ENCODE measurements around the gene PTCD1. TPM values are rescaled to one million over a fixed set of nuclear protein-coding genes. Genes with fewer than 3 reads are reported as not detected.
A peak's percentile ranks its signal among the peaks of the same experiment; 100 is the strongest.
"Not testable (repeated sequence)": the region's sequence is repeated elsewhere in the genome, so short reads cannot be mapped to it uniquely, and the experiment has no call there.

Gene PTCD1
- polyA plus RNA-seq, 1 donor from 2014 or later = 5.5 TPM

DNA sequence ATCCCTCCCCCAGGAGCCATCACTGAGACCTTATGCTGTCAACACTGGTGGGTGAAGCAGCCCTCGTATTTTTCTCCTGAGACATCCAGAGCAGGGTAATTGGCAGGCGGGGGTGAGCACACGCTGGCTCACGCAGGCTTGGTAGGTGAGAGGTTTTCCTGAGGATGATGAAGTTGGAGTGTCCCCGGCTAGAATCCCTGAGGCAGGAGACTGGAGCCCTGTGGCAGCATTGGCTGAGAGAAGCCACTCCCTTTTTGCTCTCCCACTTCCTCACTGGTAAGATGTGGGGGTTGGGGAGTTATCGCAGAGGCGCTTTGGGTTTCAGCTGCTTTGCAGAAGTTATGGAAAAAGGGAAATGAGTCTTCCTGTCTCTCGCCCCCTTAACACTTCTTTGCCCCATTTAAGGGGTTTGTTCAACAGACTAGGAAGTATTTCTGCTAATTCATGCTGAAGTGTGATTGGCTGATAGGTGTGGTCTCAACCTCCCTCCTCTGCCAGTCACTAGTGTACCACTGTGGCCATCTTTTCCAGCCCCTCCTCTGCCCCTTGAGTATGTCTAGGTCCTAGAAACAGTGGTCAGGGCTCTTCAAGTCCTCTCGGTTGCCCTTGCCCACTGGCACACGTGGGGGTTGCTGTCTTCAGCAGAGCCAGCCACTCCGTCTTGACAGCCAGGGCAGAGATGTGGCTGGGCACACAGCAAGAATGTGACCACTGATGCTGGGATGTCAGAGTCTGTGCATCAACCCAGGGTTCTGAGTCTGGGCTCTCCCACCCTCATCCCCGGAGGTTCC lies 58.4 kb downstream of the PTCD1 start:
- Mint-ChIP-seq H3K36me3 (peaks cover 9% of the 10 kb centered on the region), H3K4me1 (peaks cover 23 to 40% (median 27%) of the 10 kb centered on the region in 3 donors), H3K27me3 (no peaks in the 10 kb centered on the region), H3K9me3 (peaks cover 0 to 2% (median 0%) of the 10 kb centered on the region in 3 donors), H3K4me3 (peak overlapping the region; percentile 73 to 88 (median 80)), H3K27ac (peak overlapping the region; percentile 92 to 99 (median 96))

- not testable (repeated sequence) for H3K9me3 Mint-ChIP-seq, H3K36me3 Mint-ChIP-seq, H3K27me3 Mint-ChIP-seq
- Mint-ChIP-seq H3K4me1 (peaks cover 23 to 40% (median 25%) of the 10 kb centered on the region in 3 donors), H3K4me3 (peak overlapping the region; percentile 73 to 88 (median 80)), H3K27ac (peak overlapping the region; percentile 92 to 99 (median 96))
These were observed 58.9 kb downstream of the PTCD1 start for GRCh38 chr7:99379693-99380031.

DNA sequence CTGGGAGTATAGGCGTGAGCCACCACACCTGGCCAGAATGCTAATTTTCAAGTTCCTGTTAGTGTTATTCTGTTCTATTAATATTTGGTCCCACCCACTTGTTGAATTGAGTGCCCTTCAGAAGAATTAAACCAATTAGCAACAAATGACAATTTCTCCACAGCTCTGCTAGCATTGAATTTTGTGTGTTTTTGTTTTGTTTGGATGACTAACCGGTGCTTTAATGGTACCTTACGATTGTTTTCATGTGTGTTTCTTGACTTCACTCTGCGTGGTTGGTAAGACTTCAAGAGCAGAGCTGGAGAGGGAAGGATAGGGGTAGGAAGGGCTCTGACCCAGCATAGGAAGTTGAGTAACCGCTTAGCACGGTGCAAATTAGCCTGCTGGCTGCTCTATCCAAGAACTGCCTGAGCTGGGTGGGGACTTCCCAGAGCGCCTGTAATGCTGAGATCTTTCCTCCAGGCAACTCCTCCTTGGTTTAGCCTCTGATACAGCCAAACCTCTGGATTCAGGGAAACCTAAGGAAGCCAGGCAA lies 59.5 kb downstream of the PTCD1 start:
- Mint-ChIP-seq H3K27me3 (no peaks in the 10 kb centered on the region), H3K27ac (peak overlapping the region; percentile 92 to 99 (median 96)), H3K4me3 (peak overlapping the region; percentile 73 to 88 (median 80)), H3K36me3 (peaks cover 9% of the 10 kb centered on the region), H3K9me3 (peaks cover 0 to 2% (median 0%) of the 10 kb centered on the region in 3 donors), H3K4me1 (peaks cover 18 to 38% (median 25%) of the 10 kb centered on the region in 3 donors)

GRCh38 chr7:99375070-99375807 lies 63.4 kb downstream of the PTCD1 start:
- Mint-ChIP-seq H3K9me3 (peaks cover 0 to 2% (median 0%) of the 10 kb centered on the region in 3 donors), H3K27ac (peak overlapping the region; percentile 73 to 95 (median 92)), H3K36me3 (peaks cover 9% of the 10 kb centered on the region), H3K27me3 (no peaks in the 10 kb centered on the region), H3K4me3 (peak overlapping the region; percentile 83 to 91 (median 88)), H3K4me1 (peaks cover 11 to 22% (median 16%) of the 10 kb centered on the region in 3 donors)

- Mint-ChIP-seq H3K27me3 (no peaks in the 10 kb centered on the region), H3K9me3 (peaks cover 0 to 2% (median 0%) of the 10 kb centered on the region in 3 donors), H3K36me3 (peaks cover 7% of the 10 kb centered on the region), H3K4me1 (peaks cover 6 to 14% (median 11%) of the 10 kb centered on the region in 3 donors), H3K27ac (peak within 1 kb of the TSS; percentile 73 to 95 (median 92)), H3K4me3 (peak within 1 kb of the TSS; percentile 83 to 91 (median 88))
These were observed 64.2 kb downstream of the PTCD1 start, which contains the start of gene ARPC1B for GRCh38 chr7:99374111-99375064. Gene ARPC1B (plus strand): TSS chr7:99374730. CDS start chr7:99385715, 10,985 bp downstream.

DNA sequence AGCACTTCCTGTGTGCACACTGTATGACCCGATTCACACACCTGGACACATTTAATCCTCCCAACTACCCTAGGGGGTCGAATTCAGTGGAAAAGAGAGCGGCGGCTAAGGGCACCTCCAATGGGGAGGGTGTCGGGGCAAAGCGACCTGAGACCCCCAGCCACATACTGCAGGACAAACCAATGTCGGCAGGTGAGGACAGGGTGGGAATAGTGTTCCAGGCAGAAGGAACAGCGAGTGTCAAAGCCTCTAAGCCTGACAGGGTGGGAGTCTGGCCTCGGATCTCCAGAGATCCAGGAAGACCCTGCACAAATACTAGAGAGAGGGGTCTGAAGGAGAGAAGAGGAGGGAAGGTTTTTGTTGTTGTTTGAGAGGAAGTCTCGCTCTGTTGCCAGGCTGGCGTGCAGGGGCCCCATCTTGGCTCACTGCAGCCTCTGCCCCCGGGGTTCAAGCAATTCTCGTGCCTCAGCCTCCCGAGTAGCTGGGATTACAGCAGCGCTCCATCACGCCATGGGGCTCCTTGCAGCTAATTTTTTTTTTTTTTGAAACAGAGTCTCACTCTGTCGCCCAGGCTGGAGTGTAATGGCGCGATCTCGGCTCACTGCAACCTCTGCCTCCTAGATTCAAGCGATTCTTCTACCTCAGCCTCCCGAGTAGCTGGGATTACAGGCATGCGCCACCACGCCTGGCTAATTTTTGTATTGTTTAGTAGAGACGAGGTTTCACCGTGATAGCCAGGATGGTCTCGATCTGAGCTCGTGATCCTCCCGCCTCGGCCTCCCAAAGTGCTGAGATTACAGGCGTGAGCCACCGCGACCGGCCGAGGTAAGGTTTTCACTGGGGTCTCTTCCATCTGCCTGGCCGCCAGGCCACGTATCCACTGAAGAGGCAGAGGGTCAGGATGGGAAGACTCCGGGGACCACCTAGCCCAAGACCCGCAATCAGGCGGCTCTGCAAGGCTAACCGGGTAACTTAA lies 65.2 kb downstream of the PTCD1 start:
- Mint-ChIP-seq H3K27me3 (no peaks in the 10 kb centered on the region), H3K4me1 (peaks cover 0 to 9% (median 7%) of the 10 kb centered on the region in 3 donors), H3K4me3 (peak overlapping the region; percentile 68 to 86 (median 84)), H3K36me3 (peaks cover 6% of the 10 kb centered on the region), H3K9me3 (no peaks in the 10 kb centered on the region), H3K27ac (peak overlapping the region; percentile 23 to 90 (median 67))

DNA sequence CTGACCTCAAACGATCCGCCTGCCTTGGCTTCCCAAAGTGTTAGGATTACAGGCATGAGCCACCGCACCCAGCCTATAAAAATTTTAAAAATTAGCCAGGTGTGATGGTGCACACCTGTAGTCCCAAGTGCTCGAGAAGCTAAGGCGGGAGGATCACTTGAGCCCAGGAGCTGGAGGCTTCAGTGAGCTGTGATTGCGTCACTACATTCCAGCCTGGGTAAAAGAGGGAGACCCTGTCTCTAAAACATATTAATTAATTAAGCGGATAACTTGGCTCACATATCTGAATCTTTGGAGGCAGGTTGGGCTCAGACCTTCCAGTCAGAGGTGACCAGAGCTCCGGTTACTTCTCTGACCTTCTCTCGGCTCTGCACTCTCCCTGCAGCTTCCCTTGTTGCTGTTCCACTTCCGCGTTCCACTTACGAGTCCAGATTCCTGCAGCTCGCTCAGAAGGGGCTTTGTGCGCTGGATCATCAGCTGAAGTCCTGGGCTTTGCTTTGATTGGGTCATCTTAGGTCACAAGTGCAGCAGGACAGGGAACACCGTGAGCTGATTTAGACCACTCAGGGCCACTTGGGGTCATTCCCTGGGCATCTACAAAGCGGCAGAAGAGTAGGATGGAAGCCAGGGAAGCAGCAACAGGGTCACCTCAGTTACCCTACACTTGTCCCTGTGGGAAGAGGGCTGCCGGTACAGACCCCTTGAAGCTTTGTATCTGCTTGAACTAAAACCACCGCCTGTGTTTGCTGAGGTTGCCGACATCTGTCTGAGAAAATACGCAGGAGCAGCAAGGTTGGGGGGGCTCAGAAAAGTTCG lies 66.1 kb downstream of the PTCD1 start:
- Mint-ChIP-seq H3K9me3 (no peaks in the 10 kb centered on the region), H3K36me3 (peaks cover 3% of the 10 kb centered on the region), H3K4me3 (peak overlapping the region in 3 of 4 donors; percentile 80 to 86 (median 83)), H3K27me3 (no peaks in the 10 kb centered on the region), H3K27ac (peak overlapping the region in 1 of 3 donors; percentile 67), H3K4me1 (peaks cover 0 to 4% (median 1%) of the 10 kb centered on the region in 3 donors)

DNA sequence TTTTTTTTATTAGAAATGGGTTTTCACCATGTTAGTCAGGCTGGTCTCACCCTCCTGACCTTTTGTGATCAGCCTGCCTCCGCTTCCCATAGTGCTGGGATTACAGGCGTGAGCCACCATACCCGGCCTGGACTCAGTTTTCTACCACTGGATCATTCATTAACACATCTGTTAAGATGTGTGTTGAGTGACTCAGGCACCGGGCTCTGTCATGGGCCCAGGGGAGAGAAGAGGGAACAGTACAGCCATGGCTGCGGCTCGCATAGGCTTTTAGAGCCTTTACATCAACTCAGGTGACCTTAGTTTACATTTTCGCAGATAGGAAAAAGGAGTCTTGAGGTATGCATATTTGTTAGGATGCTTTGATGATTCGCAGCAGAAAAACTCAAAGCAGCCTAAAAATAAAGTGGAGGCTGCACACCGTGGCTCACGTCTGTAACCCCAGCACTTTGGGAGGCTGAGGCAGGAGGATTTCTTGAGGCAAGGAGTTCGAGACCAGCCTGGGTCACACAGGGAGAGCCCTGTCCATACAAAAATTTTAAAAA lies 67.2 kb downstream of the PTCD1 start:
- Mint-ChIP-seq H3K4me1 (peaks cover 0 to 3% (median 0%) of the 10 kb centered on the region in 3 donors), H3K4me3 (peak overlapping the region in 1 of 4 donors; percentile 80), H3K36me3 (peaks cover 2% of the 10 kb centered on the region), H3K27ac (peak overlapping the region in 1 of 3 donors; percentile 14), H3K9me3 (no peaks in the 10 kb centered on the region), H3K27me3 (no peaks in the 10 kb centered on the region)

GRCh38 chr7:99369767-99370391 lies 68.7 kb downstream of the PTCD1 start:
- Mint-ChIP-seq H3K4me3 (peak overlapping the region in 1 of 4 donors; percentile 29), H3K27me3 (no peaks in the 10 kb centered on the region), H3K27ac (no peak overlapping the region), H3K4me1 (no peaks in the 10 kb centered on the region), H3K36me3 (peaks cover 2% of the 10 kb centered on the region), H3K9me3 (no peaks in the 10 kb centered on the region)

DNA sequence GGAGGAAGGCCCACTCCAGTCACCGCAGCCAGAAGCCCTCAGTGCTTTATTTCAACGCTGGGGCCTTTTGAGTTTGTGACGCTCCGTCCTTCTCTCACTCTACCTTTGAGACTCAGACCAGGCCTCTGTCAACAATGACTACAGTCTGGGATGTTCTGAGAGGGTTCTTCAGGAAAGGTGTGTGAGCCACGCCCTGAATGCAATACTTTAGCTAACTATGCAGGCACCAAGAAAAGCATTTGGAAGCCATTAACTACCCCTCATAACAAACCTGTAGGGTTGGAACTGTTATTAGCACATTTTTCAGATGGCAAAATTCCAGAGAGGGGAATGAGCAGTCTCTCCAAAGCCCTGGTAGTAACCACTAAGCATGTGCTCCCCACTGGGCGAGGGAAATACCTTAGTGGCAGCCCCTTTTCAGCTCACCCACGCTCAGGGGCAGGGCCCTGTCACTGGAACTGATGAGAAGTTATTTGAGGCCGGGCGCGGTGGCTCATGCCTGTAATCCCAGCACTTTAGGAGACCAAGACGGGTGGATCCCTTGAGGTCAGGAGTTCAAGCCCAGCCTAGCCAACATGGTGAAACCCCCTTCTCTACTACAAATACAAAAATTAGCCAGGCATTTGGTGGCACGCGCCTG lies 69.7 kb downstream of the PTCD1 start:
- Mint-ChIP-seq H3K9me3 (no peaks in the 10 kb centered on the region), H3K4me1 (no peaks in the 10 kb centered on the region), H3K27ac (no peak overlapping the region), H3K36me3 (peaks cover 4% of the 10 kb centered on the region), H3K27me3 (no peaks in the 10 kb centered on the region), H3K4me3 (peak overlapping the region in 1 of 4 donors; percentile 17)
